ENCODE data around the gene PRF1.

Gene PRF1

GRCh38 chr10:70575874-70576802, 26.4 kb downstream of the PRF1 start:
- no peaks in the 10 kb centered on the region for H3K79me2 ChIP-seq (ENCODE audit: control insufficient read depth, insufficient read depth, low read length, unreplicated experiment)
- peak overlapping the region; percentile 10; the same call in 1 of the 2 replicates for H3K27ac ChIP-seq (ENCODE audit: low read depth, low read length)
- H3K27me3 ChIP-seq (ENCODE audit: insufficient read depth, low read length) = no peaks in the 10 kb centered on the region
- H3K4me1 ChIP-seq (ENCODE audit: control insufficient read depth, insufficient read depth, low read length, unreplicated experiment) = peaks cover 31% of the 10 kb centered on the region
- H3K4me3 ChIP-seq (ENCODE audit: low read depth, low read length) = peak overlapping the region; percentile 2; the same call in 1 of the 2 replicates
- H2AFZ ChIP-seq (ENCODE audit: low read length, unreplicated experiment) = peak overlapping the region; percentile 67
- no peaks in the 10 kb centered on the region for H3K36me3 ChIP-seq (ENCODE audit: insufficient read depth, low read length)

- Histone ChIP-seq H3K4me1 (ENCODE audit: control insufficient read depth, insufficient read depth, low read length, unreplicated experiment) (peaks cover 31% of the 10 kb centered on the region), H3K36me3 (ENCODE audit: insufficient read depth, low read length) (no peaks in the 10 kb centered on the region), H3K79me2 (ENCODE audit: control insufficient read depth, insufficient read depth, low read length, unreplicated experiment) (no peaks in the 10 kb centered on the region), H3K27me3 (ENCODE audit: insufficient read depth, low read length) (no peaks in the 10 kb centered on the region), H2AFZ (ENCODE audit: low read length, unreplicated experiment) (no peak overlapping the region), H3K4me3 (ENCODE audit: low read depth, low read length) (no peak overlapping the region), H3K27ac (ENCODE audit: low read depth, low read length) (no peak overlapping the region)
Observed at GRCh38 chr10:70575486-70575873, 27.1 kb downstream of the PRF1 start.

- no peak overlapping the region for H2AFZ ChIP-seq (ENCODE audit: low read length, unreplicated experiment)
- no peaks in the 10 kb centered on the region for H3K27me3 ChIP-seq (ENCODE audit: insufficient read depth, low read length)
- H3K4me1 ChIP-seq (ENCODE audit: control insufficient read depth, insufficient read depth, low read length, unreplicated experiment) = peaks cover 27% of the 10 kb centered on the region
- H3K27ac ChIP-seq (ENCODE audit: low read depth, low read length) = no peak overlapping the region
- no peaks in the 10 kb centered on the region for H3K36me3 ChIP-seq (ENCODE audit: insufficient read depth, low read length)
- H3K79me2 ChIP-seq (ENCODE audit: control insufficient read depth, insufficient read depth, low read length, unreplicated experiment) = no peaks in the 10 kb centered on the region
- no peak overlapping the region for H3K4me3 ChIP-seq (ENCODE audit: low read depth, low read length)
Observed at GRCh38 chr10:70573599-70574506, 28.7 kb downstream of the PRF1 start.

- peaks cover 8% of the 10 kb centered on the region for H3K4me1 ChIP-seq (ENCODE audit: control insufficient read depth, insufficient read depth, low read length, unreplicated experiment)
Observed at GRCh38 chr10:70571636-70572439, 30.7 kb downstream of the PRF1 start.

GRCh38 chr10:70571236-70571635, 31.3 kb downstream of the PRF1 start:
- H3K27ac ChIP-seq (ENCODE audit: low read depth, low read length) = no peak overlapping the region
- H3K36me3 ChIP-seq (ENCODE audit: insufficient read depth, low read length) = no peaks in the 10 kb centered on the region
- peaks cover 2% of the 10 kb centered on the region for H3K4me1 ChIP-seq (ENCODE audit: control insufficient read depth, insufficient read depth, low read length, unreplicated experiment)
- H3K79me2 ChIP-seq (ENCODE audit: control insufficient read depth, insufficient read depth, low read length, unreplicated experiment) = no peaks in the 10 kb centered on the region
- no peak overlapping the region for H3K4me3 ChIP-seq (ENCODE audit: low read depth, low read length)
- no peaks in the 10 kb centered on the region for H3K27me3 ChIP-seq (ENCODE audit: insufficient read depth, low read length)
- H2AFZ ChIP-seq (ENCODE audit: low read length, unreplicated experiment) = no peak overlapping the region

More at GRCh38 chr10:70571636-70572439, 30.7 kb downstream of the PRF1 start:
- Histone ChIP-seq H3K4me3 (ENCODE audit: low read depth, low read length) (no peak overlapping the region), H2AFZ (ENCODE audit: low read length, unreplicated experiment) (no peak overlapping the region), H3K27ac (ENCODE audit: low read depth, low read length) (no peak overlapping the region), H3K27me3 (ENCODE audit: insufficient read depth, low read length) (no peaks in the 10 kb centered on the region), H3K36me3 (ENCODE audit: insufficient read depth, low read length) (no peaks in the 10 kb centered on the region), H3K79me2 (ENCODE audit: control insufficient read depth, insufficient read depth, low read length, unreplicated experiment) (no peaks in the 10 kb centered on the region)

GRCh38 chr10:70568781-70569495, 33.6 kb downstream of the PRF1 start:
- no peaks in the 10 kb centered on the region for H3K4me1 ChIP-seq (ENCODE audit: control insufficient read depth, insufficient read depth, low read length, unreplicated experiment)
- no peak overlapping the region for H3K4me3 ChIP-seq (ENCODE audit: low read depth, low read length)
- no peaks in the 10 kb centered on the region for H3K79me2 ChIP-seq (ENCODE audit: control insufficient read depth, insufficient read depth, low read length, unreplicated experiment)
- H3K27me3 ChIP-seq (ENCODE audit: insufficient read depth, low read length) = no peaks in the 10 kb centered on the region
- H3K27ac ChIP-seq (ENCODE audit: low read depth, low read length) = no peak overlapping the region
- H3K36me3 ChIP-seq (ENCODE audit: insufficient read depth, low read length) = no peaks in the 10 kb centered on the region
- no peak overlapping the region for H2AFZ ChIP-seq (ENCODE audit: low read length, unreplicated experiment)

- Histone ChIP-seq H3K36me3 (ENCODE audit: insufficient read depth, low read length) (no peaks in the 10 kb centered on the region), H3K4me1 (ENCODE audit: control insufficient read depth, insufficient read depth, low read length, unreplicated experiment) (no peaks in the 10 kb centered on the region), H2AFZ (ENCODE audit: low read length, unreplicated experiment) (no peak overlapping the region), H3K27me3 (ENCODE audit: insufficient read depth, low read length) (no peaks in the 10 kb centered on the region), H3K27ac (ENCODE audit: low read depth, low read length) (no peak overlapping the region), H3K79me2 (ENCODE audit: control insufficient read depth, insufficient read depth, low read length, unreplicated experiment) (no peaks in the 10 kb centered on the region), H3K4me3 (ENCODE audit: low read depth, low read length) (no peak overlapping the region)
Observed at GRCh38 chr10:70568113-70568512, 34.4 kb downstream of the PRF1 start.

- Histone ChIP-seq H3K36me3 (ENCODE audit: insufficient read depth, low read length) (no peaks in the 10 kb centered on the region), H3K4me1 (ENCODE audit: control insufficient read depth, insufficient read depth, low read length, unreplicated experiment) (no peaks in the 10 kb centered on the region), H3K27me3 (ENCODE audit: insufficient read depth, low read length) (no peaks in the 10 kb centered on the region), H3K27ac (ENCODE audit: low read depth, low read length) (no peak overlapping the region), H2AFZ (ENCODE audit: low read length, unreplicated experiment) (no peak overlapping the region), H3K4me3 (ENCODE audit: low read depth, low read length) (no peak overlapping the region), H3K79me2 (ENCODE audit: control insufficient read depth, insufficient read depth, low read length, unreplicated experiment) (no peaks in the 10 kb centered on the region)
Observed at GRCh38 chr10:70567603-70568002, 34.9 kb downstream of the PRF1 start.

- Histone ChIP-seq H3K4me1 (ENCODE audit: control insufficient read depth, insufficient read depth, low read length, unreplicated experiment) (no peaks in the 10 kb centered on the region), H3K27ac (ENCODE audit: low read depth, low read length) (no peak overlapping the region), H3K36me3 (ENCODE audit: insufficient read depth, low read length) (no peaks in the 10 kb centered on the region), H3K4me3 (ENCODE audit: low read depth, low read length) (no peak overlapping the region), H3K27me3 (ENCODE audit: insufficient read depth, low read length) (no peaks in the 10 kb centered on the region), H2AFZ (ENCODE audit: low read length, unreplicated experiment) (no peak overlapping the region), H3K79me2 (ENCODE audit: control insufficient read depth, insufficient read depth, low read length, unreplicated experiment) (no peaks in the 10 kb centered on the region)
Observed at GRCh38 chr10:70566515-70567290, 35.8 kb downstream of the PRF1 start.
